Measurements from ENCODE around the gene PHF23. TPM values are rescaled to one million over a fixed set of nuclear protein-coding genes. Genes with fewer than 3 reads are reported as not detected.

PHF23 gene
- total RNA-seq, 1 experiment from 2014 or later, result 48.5 TPM

- ChIA-PET POLR2A (no interaction called here), RAD21 (ENCODE audit: low non-redundant PET in 1 of 2, low total read pairs in 2 of 2, uncharacterized antibody in 2 of 2, unreplicated experiment in 2 of 2) (no interaction called here), CTCF (no interaction called here)
- Histone ChIP-seq H3K9me2 (ENCODE audit: insufficient read depth) (no peaks in the 10 kb centered on the region), H3K36me3 (ENCODE audit: control insufficient read depth in 1 of 2, insufficient read depth in 2 of 2, low read length in 2 of 2) (peaks cover 17 to 22% of the 10 kb centered on the region in 2 experiments; a peak in 3 of 4 replicates), H3K9ac (ENCODE audit: low read length) (peak overlapping the region; percentile 99; the same call in 1 of the 2 replicates), H3K4me3 (replicated peaks in 1 of 2; ENCODE audit: low read depth in 1 of 2, low read length in 2 of 2) (no peak overlapping the region), H4K20me1 (ENCODE audit: insufficient read depth) (no peaks in the 10 kb centered on the region), H3K27me3 (ENCODE audit: insufficient read depth, low read length) (no peaks in the 10 kb centered on the region), H3K27ac (ENCODE audit: low read depth, low read length) (peak overlapping the region; percentile 22; the same call in 1 of the 2 replicates), H3K79me2 (ENCODE audit: insufficient read depth, low read length) (peaks cover 74% of the 10 kb centered on the region), H2AFZ (ENCODE audit: low read depth, low read length, poor library complexity, severe bottlenecking) (no peak overlapping the region), H3K9me3 (ENCODE audit: control insufficient read depth in 1 of 2, insufficient read depth in 1 of 2, low read depth in 1 of 2, low read length in 2 of 2) (no peaks in the 10 kb centered on the region), H3K4me1 (ENCODE audit: control insufficient read depth in 1 of 2, insufficient read depth in 2 of 2, low read length in 2 of 2) (peaks cover 13 to 25% of the 10 kb centered on the region in 2 experiments), H3K4me2 (ENCODE audit: low read length) (peak overlapping the region; percentile 21; the same call in 1 of the 2 replicates)
- ATAC-seq, result no peak
- DNase-seq (ENCODE audit: low read depth, low spot score), result no peak
- intact Hi-C loops (cut with micrococcal nuclease), result no loop called here
- TF ChIP-seq ZBTB33 (IDR thresholded peaks at IDR 0.05; ENCODE audit: extremely low read depth, insufficient replicate concordance, low read length) (no peak), EGR1 (IDR thresholded peaks at IDR 0.05; ENCODE audit: low read depth) (no peak), EZH2 (IDR thresholded peaks at IDR 0.05) (no peak), RAD21 (IDR thresholded peaks at IDR 0.05; ENCODE audit: low read depth) (no peak), CBX3 (IDR thresholded peaks at IDR 0.05; ENCODE audit: low read depth) (no peak), SP1 (IDR thresholded peaks at IDR 0.05; ENCODE audit: low read depth) (no peak), ZFX (IDR thresholded peaks at IDR 0.05) (no peak), TCF7L2 (IDR thresholded peaks at IDR 0.05; ENCODE audit: borderline replicate concordance, extremely low read depth, insufficient read depth, insufficient read length) (no peak), POLR2AphosphoS5 (IDR thresholded peaks at IDR 0.05; ENCODE audit: low read depth, low read length) (no peak), CEBPB (IDR thresholded peaks at IDR 0.05; ENCODE audit: low read depth) (no peak), POLR2A (IDR thresholded peaks at IDR 0.05; ENCODE audit: borderline replicate concordance, extremely low read depth, insufficient read depth, insufficient read length) (no peak), FOSL1 (IDR thresholded peaks at IDR 0.05; ENCODE audit: low read depth) (no peak), CTCF (IDR thresholded peaks at IDR 0.05 in 2 of 3, conservative IDR thresholded peaks at IDR 0.05 in 1 of 3; ENCODE audit: borderline replicate concordance in 1 of 3, insufficient read depth in 1 of 3, low read depth in 2 of 3, low read length in 2 of 3) (no peak), YY1 (IDR thresholded peaks at IDR 0.05; ENCODE audit: extremely low read depth, insufficient replicate concordance, low read depth, low read length) (no peak), SIN3A (IDR thresholded peaks at IDR 0.05; ENCODE audit: low read depth) (no peak), EZH2phosphoT487 (IDR thresholded peaks at IDR 0.05; ENCODE audit: borderline replicate concordance) (no peak), JUND (IDR thresholded peaks at IDR 0.05) (no peak)
- TF ChIP-seq, protein P1, sequence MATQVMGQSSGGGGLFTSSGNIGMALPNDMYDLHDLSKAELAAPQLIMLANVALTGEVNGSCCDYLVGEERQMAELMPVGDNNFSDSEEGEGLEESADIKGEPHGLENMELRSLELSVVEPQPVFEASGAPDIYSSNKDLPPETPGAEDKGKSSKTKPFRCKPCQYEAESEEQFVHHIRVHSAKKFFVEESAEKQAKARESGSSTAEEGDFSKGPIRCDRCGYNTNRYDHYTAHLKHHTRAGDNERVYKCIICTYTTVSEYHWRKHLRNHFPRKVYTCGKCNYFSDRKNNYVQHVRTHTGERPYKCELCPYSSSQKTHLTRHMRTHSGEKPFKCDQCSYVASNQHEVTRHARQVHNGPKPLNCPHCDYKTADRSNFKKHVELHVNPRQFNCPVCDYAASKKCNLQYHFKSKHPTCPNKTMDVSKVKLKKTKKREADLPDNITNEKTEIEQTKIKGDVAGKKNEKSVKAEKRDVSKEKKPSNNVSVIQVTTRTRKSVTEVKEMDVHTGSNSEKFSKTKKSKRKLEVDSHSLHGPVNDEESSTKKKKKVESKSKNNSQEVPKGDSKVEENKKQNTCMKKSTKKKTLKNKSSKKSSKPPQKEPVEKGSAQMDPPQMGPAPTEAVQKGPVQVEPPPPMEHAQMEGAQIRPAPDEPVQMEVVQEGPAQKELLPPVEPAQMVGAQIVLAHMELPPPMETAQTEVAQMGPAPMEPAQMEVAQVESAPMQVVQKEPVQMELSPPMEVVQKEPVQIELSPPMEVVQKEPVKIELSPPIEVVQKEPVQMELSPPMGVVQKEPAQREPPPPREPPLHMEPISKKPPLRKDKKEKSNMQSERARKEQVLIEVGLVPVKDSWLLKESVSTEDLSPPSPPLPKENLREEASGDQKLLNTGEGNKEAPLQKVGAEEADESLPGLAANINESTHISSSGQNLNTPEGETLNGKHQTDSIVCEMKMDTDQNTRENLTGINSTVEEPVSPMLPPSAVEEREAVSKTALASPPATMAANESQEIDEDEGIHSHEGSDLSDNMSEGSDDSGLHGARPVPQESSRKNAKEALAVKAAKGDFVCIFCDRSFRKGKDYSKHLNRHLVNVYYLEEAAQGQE (IDR thresholded peaks at IDR 0.05; ENCODE audit: low read depth), result no peak
- TF ChIP-seq, protein P2, sequence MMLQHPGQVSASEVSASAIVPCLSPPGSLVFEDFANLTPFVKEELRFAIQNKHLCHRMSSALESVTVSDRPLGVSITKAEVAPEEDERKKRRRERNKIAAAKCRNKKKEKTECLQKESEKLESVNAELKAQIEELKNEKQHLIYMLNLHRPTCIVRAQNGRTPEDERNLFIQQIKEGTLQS (IDR thresholded peaks at IDR 0.05), result no peak
- BruUV-seq (replicated peaks), result no TSS peak
These were observed 10.0 kb upstream of the PHF23 start for GRCh38 chr17:7249214-7249613.

Data from HCT116 (cell line).